Stimulated activated CD4-positive, alpha-beta T cell treated with anti-CD3 and anti-CD28 coated beads, Interleukin-1b, Interleukin-23, amount 100 ng/mL, for 48 hours (primary cell): ENCODE data around the gene ZMYM4.
"Not testable (repeated sequence)": the region's sequence is repeated elsewhere in the genome, so short reads cannot be mapped to it uniquely, and the experiment has no call there.

Source experiments
- DNase-seq: peaks from one replicate; pipeline ENCODE4 v3.0.0-alpha.2; 2020

Gene ZMYM4

DNA sequence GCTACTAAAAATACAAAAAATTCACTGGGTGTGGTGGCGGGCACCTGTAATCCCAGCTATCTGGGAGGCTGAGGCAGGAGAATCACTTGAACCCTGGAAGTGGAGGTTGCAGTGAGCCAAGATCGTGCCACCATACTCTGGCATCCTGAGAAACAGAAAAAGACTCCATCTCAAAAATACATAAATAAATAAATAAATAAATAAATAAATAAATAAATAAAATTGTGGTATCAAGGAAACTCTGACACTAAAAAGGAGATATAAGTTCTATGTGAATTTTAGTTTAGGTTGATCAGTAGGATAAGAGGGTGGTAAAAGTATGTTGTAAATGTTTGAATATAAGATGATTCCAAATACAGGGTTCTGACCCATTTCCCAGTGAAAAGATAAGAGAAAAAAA lies 63.1 kb downstream of the ZMYM4 start:
- DNase-seq: not testable (repeated sequence)

DNA sequence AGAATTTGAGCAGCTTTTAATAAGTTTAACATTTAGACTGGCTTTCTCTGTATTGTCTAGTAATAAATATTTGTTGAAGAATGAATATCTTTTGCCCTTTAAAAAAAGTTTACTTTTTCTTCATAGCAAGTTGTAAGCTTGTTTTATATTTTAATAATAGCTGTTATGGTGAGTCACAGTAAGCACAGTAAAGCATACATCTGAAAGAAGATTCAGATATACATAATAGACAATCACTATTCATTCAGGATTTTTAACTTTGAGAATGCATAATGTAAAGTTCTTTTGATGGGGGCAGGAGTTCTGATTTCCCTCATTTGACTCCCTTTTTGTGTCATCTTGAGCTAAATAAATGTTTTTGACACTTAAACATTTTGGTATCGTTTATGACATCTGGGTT lies 66.0 kb downstream of the ZMYM4 start:
- no peak for DNase-seq

DNA sequence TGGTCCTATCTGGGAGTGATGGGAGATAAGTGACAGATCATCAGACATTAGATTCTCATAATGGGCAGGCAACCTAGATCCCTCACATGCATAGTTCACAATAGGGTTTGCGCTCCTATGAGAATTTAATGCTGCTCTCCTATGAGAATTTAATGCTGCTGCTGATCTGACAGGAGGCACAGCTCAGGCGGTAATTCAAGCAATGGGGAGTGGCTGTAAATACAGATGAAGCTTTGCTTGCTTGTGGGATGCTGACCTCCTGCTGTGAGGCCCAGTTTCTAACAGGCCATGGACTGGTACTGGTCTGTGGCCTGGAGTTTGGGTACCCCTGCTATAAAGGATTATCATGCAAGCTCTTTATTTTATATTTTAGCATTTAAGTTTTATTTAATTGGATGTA lies 72.0 kb downstream of the ZMYM4 start:
- DNase-seq: no peak

DNA sequence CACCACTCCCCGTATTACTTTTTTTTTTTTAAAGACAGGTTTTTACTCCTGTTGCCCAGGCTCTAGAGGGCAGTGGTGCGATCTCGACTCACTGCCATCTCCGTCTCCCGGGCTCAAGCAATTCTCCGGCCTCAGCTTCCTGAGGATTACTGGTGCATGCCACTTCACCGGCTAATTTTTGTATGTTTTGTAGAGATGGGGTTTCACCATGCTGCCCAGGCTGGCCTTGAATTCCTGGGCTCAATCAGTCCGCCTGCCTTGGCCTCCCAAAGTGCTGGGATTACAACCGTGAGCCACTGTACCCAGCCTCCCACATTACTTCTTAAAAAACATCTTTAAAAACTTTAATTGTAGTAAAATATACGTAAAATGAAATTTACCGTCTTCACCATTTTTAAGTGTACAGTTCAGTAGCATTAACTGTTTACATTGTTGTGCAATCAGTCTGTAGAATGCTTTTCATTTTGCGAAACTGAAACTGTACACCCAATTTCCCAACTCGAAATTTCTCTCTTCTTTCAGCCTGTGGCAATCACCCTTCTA lies 77.0 kb downstream of the ZMYM4 start:
- no peak for DNase-seq

DNA sequence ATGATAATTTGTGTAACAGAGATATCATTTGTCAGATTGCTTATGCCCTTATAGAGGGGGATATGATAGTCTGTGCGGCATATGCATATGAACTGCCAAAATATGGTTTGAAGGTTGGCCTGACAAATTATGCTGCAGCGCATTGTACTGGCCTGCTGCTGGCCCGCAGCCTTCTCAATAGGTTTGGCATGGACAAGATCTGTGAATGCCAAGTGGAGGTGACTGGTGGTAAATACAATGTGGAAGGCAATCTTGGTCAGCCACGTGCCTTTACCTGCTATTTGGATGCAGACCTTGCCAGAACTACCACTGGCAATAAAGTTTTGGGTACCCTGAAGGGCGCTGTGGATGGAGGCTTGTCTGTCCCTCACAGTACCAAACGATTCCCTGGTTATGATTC lies 82.4 kb downstream of the ZMYM4 start:
- DNase-seq: no peak

DNA sequence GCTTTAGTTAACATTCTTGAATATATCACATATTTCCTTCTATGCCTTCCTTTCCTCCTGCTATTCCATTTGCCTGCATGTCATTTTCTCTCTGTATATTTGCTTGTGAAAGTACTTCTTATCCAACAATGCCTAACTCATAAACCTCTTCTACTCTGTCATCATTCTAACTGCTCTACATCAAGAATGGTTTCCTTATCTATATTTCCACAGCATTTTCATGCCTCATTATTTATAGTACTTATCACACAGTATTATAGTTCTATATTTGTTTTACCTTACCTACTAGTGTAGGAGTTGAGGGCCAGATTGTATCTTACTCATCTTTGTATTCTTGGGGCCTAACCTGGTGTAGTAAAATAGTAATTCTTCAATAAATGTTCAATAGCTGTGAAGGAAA lies 91.5 kb downstream of the ZMYM4 start:
- no peak for DNase-seq

DNA sequence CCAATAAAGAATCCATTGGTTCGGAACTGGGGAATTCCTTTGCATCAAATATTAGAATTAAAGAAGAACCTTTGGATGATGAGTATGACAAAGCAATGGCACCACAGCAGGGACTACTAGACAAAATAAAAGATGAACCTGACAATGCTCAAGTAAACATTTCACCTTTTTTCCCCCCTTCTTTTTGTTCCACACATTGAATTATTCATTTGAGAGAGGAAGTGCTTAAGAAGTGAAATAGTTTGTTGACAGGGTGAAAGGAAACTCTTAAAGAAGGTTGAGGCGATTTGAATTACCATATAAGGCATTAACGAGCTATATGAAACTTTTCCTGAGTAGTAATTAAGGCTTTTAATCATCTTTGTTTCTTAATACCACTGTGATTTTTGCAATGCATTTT lies 93.1 kb downstream of the ZMYM4 start:
- DNase-seq: no peak

DNA sequence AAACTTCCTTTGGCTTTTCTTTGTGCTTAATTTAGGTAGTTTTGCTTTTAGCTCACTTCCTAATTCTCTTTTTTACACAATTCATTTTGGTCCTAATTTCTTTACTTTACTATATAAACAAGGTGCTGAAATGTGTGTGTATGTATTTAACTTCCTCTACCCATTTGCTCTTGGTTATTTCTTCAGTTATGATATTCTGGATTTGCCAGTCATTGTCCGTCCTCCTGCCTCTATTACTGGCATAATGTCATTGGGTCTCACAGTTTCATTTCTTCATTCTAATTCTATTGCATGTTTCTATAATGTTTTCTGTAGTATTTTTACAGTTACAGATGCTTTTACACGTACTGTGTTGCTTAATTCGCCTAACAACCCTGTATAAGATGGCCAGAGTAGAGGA lies 96.2 kb downstream of the ZMYM4 start:
- no peak for DNase-seq

DNA sequence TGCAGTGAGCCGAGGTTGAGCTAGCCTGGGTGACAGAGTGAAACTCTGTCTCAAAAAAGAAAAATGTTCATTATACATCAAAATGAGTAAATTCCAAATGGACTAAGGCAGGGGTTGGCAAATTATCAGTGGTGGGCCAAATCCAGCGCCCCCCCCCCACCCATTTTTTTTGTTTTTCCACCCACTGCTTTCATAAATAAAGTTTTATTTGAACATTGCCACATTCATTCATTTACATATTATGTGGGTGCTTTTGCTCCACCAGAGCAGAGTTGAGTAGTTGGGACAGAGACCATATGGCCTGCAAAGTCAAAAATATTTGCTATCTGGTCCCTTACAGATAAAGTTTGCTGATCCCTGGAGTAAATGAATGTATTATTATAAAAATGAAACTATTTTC lies 99.4 kb downstream of the ZMYM4 start:
- no peak for DNase-seq

DNA sequence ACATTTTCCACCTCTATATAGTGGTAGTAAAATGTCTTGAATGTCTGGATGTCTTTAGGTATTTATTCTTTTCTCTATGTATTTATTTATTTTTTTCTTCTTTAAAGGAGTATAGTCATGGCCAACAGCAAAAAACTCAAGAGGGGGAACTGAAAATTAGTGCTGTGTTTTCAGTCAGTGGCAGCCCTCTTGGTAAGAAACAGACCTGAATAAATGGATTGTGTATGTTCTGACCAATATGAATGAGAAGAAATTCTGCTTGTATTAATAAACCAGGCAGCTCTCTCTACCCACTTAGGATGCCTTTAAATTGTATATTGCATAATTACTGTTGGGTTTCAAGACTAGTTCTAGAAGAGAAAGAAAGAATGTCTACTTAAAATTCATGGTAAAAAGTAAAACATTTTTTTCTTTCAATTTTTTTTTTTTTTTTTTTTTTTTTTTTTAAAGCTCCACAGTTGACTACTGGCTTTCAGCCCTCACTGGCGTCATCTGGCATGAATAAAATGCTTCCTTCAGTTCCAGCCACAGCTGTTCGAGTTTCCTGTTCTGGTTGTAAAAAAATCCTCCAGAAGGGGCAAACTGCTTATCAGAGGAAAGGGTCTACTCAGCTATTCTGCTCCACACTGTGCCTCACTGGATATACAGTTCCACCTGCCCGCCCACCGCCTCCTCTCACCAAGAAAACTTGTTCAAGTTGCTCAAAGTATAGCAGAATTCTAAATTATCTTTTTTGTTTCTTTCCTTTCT lies 101.6 kb downstream of the ZMYM4 start:
- DNase-seq: no peak

DNA sequence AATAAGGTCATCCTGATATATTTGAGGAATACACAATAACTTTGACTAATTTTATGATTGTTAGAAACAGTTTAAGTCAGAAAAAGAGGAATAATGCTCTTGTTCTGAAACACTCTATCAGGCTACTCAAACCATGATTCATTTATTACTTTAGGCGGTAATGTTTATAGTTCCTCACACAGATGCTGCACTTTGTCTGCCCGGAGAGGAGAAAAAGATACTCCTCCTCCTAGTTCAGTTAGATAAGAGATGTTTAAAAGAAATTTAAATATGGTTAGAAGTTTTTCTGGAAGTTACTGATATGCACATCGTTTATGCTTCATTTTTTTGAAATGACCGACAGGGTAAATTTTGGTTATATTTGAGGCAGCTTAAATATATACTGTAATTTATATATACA lies 103.0 kb downstream of the ZMYM4 start:
- no peak for DNase-seq

DNA sequence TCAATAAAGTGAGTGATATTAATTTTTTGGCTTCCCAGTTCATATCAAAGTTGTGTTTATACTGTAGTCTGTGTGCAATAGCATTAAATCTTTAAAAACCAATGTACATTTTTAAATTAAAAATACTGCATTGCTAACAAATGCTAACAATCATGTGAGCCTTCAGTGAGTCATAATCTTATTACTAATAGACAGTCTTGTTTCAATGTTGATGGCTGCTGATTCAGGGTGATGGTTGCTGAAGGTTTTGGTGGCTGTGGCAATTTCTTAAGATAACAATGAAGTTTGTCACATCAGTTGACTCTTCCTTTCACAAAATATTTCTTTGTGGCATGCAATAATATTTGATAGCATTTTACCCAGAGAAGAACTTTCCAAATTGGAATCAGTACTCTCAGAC lies 109.0 kb downstream of the ZMYM4 start:
- DNase-seq: no peak

DNA sequence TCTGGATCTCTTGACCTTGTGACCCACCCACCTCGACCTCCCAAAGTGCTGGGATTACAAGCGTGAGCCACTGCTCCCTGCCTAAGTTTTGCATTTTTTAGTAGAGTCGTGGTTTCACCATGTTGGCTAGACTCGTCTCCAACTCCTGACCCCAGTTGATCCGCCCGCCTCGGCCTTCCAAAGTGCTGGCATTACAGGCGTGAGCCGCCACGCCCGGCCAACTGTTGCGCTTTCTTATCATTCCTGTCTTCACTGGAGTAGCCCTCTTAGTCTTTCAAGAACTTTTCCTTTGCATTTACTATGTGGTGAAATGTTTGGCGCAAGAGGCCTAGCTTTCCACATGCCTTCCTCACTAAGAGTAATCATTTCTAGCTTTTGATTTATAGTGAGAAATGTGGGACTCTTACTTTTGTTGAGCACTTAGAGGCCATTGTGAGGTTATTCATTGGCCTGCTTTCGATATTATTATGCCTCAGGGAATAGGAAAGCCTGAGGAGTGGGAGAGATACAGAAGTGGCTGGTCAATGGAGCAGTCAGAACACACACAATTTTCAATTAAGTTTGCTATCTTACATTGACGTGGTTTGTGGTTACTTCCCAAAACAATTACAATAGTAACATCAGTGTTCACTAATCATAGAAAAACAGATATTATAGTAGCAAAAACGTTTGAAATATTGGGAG lies 111.0 kb downstream of the ZMYM4 start:
- DNase-seq: no peak

DNA sequence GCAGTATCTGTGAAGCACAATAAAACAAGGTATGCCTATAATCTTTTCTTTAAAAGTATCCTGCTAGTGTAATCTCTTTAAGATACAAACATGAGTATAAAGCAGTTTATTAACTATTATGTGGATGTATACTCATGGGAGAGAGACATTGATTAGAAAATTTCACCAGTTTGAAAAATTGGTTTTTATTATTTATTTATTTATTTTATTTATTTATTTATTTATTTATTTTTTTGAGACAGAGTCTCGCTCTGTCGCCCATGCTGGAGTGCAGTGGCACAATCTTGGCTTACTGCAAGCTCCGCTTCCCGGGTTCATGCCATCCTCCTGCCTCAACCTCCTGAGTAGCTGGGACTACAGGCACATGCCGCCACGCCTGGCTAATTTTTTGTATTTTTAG lies 111.6 kb downstream of the ZMYM4 start:
- not testable (repeated sequence) for DNase-seq

DNA sequence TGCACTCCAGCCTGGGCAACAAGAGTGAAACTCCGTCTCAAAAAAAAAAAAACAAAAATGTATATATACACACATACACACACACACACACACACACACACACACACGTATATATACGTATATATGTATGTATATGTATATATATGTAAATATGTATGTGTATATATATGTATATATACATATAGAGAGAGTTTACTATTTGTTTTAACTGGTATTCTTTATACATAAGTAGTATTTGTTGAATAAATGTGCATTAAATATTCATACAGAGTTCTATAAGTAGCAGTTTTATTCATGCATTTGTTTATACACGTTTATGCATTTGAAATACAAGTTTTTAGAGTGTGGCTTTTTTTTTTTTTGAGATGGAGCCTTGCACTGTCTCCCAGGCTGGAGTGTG lies 113.6 kb downstream of the ZMYM4 start:
- no peak for DNase-seq

DNA sequence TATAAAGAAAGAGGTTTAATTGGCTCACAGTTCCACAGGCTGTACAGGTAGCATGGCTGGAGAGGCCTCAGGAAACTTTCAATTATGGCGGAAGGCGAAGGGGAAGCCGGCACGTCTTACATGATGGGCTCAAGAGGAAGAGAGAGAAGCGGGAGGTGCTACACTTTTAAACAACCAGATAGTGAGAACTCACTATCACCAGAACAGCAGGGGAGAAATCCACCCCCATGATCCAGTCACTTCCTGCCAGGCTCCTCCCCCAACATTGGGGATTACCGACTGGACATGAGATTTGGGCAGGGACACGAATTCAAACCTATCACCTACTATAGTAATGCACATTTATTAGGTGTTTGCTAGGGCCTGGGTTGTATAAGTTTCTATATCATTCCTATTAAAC lies 117.8 kb downstream of the ZMYM4 start:
- no peak for DNase-seq

DNA sequence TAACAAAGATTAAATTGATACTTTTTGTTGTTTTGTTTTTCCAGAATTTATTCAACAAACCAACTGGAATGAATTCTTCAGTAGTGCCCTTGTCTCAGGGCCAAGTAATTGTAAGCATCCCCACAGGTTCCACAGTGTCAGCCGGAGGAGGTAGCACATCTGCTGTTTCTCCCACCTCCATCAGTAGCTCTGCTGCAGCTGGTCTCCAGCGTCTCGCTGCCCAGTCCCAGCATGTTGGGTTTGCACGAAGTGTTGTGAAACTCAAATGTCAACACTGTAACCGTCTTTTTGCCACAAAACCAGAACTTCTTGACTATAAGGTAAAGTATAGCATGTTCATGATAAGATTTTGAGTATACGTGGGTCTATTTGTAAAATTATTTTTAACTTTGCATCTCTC lies 118.5 kb downstream of the ZMYM4 start:
- no peak for DNase-seq

DNA sequence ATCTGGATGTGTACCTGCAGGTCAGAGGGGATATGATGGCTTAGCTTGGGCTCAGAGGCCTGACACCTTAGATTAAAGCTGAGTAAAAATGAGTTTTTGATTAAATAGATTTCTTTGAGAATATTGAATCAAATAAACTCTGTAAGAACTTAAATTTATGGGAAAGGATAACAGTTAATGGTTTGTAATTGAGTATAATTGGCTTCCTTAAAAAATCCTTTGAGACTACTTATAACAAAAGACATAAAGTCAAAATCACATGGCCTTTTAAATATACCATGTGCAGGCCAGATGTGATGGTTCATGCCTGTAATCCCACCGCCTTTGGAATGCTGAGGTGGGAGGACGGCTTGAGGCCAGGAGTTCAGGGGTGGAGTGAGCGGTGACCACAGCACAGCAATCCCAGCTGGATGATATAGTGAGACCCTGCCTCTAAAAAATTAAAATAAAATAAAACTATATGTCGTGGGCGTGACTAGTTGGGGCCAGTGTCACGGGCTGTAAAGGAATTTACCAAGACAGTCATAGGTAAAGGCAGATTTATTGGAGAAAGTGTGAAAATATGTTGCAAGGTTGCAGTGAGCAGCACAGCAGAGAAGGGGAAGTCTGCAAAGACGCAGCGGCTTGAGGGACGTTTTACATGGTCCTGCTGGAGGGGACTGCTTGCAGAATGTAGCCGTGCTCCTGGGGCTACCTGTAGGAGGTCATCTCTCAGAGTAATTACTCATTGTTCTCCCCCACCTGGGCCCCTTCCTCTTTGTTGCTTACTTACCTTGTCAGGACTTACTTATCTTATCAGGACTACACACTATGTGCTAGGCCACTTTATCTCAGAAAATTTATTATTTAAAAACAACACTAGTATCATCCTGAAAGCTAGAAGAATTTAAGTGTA lies 122.3 kb downstream of the ZMYM4 start:
- DNase-seq: no peak

DNA sequence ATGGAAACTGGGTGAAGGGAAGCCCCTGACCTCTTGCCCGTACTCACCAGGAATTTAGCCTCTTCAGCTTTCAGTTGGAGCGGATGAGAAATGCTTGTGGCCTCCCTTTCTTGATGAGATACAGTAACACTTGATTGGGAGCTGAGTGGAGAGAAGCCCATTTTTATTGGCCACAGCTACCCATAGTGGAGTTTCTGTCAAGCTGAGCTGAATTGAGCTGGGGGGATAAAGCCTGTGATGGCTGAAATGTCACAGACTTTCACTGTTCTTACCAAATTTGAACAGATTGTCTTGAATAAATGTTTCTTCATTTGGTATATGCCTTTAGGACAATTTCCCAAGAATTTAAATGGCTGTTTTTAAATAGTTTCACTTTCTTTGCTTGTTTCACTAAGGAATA lies 125.9 kb downstream of the ZMYM4 start:
- DNase-seq: no peak

DNA sequence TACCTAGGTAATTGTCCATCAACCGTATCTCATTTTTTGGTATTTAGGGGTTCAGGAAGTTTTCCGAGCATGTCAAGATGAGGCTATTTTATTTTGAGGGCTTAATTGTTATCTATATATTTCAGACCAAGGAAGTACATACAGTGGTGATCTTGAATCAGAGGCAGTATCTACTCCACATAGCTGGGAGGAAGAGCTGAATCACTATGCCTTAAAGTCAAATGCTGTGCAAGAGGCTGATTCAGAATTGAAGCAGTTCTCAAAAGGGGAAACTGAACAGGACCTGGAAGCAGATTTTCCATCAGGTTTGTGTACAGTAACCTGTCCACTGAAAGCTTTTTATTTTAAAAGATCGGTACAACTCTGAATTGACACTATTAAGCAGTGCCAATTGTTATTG lies 130.2 kb downstream of the ZMYM4 start:
- no peak for DNase-seq

DNA sequence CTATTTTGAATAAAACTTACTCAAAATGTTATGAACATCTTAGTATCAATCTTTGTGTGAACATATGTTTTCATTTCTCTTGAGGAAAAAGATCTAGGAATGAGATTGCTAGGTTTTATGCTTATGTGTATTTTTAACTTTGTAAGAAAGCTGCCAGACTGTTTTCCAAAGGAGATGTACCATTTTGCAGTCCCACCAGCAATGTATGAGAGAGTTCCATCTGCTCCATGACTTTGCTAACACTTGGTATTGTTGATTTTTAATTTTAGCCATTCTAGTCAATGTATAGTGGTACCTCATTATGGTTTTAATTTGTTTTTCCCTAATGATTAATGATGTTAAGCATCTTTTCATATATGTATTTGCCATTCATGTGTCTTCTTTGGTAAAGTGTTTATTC lies 132.5 kb downstream of the ZMYM4 start:
- DNase-seq: no peak

DNA sequence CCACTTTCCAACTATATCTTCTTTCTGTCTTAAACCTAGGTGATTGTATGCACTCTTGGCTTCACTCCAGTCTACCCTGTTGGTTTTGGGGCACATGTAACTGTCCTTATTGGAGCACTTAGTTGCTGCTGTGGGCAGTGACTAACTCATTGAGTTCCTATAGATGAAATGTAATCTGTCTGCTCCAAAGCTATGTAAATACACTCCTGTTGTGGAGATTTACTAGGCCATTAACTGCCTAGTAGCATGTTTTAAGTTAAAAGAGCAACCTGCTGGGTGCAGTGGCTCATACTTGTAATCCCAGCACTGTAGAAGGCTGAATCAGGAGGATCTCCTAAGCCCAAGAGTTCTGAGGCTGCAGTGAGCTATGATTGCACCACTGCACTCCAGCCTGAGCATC lies 137.6 kb downstream of the ZMYM4 start:
- DNase-seq: no peak

DNA sequence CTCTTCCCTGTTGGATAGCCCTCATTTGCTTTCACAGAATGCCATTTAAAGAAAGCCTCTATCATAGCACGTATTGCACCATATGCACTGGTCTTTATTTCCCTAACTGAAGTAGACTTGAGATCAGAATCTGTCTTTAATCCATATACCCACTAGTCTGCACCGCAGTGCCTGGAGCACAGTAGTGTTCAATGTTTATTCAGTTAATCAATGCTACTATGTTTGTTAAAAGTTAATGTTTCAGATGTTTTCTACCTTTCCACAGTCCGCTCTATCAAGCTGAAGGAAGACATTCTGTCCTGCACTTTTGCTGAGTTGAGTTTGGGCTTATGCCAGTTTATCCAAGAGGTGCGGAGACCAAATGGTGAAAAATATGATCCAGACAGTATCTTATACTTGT lies 139.2 kb downstream of the ZMYM4 start:
- no peak for DNase-seq

DNA sequence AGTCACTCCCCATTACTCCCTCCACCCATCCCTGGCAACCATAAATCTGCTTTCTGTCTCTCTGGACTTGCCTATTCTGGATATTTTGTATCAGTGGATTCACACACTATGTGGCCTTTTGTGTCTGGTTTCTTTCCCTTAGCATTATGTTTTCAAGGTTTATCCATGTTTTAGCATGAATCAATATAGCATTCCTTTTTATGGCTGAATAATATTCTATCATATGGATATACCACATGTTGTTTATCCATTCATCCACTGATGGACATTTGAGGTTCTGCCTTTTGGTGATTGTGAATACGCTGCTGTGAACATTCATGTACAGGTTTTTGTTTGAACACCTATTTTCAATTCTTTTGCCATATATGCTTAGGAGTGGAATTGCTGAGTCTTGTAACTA lies 140.4 kb downstream of the ZMYM4 start:
- no peak for DNase-seq
